Measurements from ENCODE around the gene CRLF3.
A peak's percentile ranks its signal among the peaks of the same experiment; 100 is the strongest.
"Not testable (repeated sequence)": the region's sequence is repeated elsewhere in the genome, so short reads cannot be mapped to it uniquely, and the experiment has no call there.

The CRLF3 gene, protein sequence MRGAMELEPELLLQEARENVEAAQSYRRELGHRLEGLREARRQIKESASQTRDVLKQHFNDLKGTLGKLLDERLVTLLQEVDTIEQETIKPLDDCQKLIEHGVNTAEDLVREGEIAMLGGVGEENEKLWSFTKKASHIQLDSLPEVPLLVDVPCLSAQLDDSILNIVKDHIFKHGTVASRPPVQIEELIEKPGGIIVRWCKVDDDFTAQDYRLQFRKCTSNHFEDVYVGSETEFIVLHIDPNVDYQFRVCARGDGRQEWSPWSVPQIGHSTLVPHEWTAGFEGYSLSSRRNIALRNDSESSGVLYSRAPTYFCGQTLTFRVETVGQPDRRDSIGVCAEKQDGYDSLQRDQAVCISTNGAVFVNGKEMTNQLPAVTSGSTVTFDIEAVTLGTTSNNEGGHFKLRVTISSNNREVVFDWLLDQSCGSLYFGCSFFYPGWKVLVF

DNA sequence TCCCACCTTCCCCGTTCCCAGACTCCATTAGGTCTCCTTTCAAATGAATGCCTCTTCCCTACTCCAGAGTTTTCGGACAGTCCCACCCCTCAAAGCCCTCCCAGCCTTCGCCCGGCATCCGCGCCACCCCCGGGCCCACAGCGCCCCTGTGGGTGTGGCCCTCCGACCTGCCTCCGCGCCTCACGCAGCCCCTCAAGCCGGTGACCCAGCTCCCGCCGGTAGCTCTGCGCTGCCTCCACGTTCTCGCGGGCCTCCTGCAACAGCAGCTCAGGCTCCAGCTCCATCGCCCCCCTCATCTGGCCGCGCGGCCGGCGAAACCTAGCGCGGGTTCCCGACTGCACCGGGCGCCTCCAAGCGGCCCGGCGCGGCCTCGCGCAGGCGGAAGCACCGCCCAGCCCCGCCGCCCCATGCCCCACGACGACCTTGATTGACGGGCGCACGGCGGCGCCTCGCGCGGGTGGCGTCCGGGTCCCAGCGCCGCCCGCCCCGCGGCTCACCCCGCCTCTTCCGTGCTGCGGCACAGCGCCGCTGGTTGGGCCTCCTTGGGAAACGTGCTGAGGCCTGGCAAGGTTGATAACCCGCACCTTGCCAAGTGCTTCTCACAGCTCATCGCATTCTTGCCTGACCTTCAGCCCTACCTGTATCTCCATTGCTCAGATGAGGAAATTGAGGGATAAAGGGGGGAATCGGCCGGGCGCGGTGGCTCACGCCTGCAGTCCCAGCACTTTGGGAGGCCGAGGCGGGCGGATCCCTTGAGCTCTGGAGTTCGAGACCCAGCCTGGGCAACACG is at the start of gene CRLF3:
Gene CRLF3 (minus strand): TSS at position 337 of the 790 bp plus-strand sequence. CDS start 41 bp downstream, at position 296.
- DNase-seq (ENCODE audit: low read depth in 2 of 2): peak; percentile 79 to 85

DNA sequence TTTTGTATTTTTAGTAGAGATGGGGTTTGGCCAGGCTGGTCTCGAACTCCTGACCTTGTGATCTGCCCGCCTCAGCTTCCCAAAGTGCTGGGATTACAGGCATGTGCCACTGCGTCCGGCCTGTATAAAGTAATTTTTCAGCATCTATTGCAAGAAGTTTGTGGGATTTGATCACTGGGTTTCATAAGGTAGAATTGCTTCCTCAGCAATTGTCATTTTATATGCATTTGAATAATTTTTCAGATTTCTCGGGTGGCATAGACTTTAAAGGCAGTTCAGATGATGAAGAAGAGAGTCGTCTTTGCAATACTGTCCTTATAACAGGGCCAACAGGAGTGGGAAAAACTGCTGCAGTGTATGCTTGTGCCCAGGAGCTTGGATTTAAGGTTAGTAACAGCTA is 44.5 kb upstream of the CRLF3 start:
- DNase-seq (ENCODE audit: low read depth in 2 of 2): no peak

DNA sequence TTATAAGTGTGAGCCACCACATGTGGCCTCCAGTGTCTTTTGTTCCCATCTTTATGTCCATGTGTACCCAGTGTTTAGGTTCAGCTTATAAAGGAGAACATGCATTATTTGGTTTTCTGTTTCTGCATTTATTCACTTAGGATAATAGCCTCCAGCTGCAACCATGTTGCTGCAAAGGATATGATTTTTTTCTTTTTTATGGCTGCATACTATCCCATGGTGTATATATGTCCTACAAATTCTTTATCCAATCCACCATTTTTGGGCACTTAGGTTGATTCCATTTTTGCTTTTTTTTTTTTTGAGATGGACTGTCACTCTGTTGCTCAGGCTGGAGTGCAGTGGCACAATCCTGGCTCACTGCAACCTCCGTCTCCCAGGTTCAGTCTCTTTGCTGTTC is 40.1 kb upstream of the CRLF3 start:
- no peak for DNase-seq (ENCODE audit: low read depth in 2 of 2)

DNA sequence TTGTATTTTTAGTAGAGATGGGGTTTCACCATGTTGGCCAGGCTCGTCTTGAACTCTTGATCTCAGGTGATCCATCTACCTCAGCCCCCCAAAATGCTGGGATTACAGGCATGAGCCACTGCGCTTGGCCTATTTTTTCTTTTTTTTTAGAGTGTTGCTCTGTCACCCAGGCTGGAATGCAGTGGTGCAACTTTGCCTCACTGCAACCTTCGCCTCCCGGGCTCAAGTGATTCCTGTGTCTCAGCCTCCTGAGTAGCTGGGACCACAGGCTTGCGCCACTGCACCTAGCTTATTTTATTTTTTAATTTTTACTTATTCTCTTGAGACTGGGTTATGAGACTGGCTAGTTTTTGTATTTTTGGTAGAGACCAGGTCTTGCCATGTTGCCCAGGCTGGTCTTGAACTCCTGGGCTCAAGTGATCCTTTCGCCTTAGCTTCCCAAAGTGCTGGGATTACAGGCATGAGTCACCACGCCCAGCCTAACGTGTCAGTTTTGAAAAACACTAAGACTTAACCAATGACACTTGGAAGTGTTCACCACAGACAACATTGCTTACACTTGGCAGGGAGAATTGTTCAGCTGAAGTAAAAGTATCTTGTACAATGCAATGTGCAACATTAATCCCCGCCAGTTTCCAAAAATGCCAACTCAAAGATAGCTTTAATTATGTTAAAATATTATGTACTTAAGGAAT is 34.2 kb upstream of the CRLF3 start:
- no peak for DNase-seq (ENCODE audit: low read depth in 2 of 2)

DNA sequence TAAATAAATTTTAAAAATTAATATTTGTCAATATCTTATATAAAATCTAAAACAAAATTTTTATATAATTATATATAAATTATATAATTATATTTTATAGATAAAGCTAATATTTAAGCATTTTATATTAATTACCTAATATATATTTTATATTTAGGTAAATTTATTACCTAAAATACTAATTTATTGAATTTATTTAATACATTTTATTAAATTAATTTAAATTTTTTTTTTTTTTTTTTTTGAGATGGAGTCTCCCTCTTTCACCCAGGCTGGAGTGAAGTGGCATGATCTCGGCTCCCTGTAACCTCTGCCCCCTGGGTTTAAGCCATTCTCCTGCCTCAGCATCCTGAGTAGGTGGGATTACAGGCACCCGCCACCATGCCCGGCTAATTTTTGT is 29.7 kb upstream of the CRLF3 start:
- DNase-seq (ENCODE audit: low read depth in 2 of 2): no peak

DNA sequence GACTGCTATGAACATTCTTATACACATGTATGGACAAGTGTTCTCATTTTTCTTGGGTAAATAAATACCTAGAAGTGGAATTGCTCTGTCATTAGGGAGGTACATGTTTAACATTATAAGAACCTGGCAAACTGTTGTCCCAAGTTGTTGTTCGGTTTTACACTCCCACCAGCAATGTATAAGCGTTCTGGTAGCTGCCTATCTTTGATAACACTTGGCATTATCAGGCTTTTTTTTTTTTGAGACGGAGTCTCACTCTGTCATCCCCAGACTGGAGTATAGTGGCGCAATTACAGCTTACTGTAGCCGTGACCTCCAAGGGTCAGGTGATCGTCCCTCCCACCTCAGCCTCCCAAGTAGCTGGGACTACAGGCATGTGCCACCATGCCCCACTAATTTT is 23.5 kb upstream of the CRLF3 start:
- no peak for DNase-seq (ENCODE audit: low read depth in 2 of 2)

DNA sequence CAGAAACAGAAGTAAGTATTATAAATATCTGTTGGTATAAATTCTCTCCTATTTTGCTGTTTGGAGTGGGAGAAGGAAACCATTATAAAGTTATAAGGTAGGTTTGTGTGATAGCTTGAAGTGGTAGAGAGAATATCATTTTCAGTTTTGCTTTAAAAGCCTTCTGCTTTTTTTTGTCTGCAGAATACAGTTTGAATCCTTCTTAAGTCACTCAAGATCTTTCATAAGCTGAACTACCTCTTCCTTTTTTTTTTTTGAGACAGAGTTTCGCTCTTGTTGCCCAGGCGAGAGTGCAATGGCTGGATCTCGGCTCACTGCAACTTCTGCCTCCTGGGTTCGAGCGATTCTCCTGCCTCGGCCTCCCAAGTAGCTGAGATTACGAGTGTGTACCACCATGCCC is 16.3 kb upstream of the CRLF3 start:
- no peak for DNase-seq (ENCODE audit: low read depth in 2 of 2)

DNA sequence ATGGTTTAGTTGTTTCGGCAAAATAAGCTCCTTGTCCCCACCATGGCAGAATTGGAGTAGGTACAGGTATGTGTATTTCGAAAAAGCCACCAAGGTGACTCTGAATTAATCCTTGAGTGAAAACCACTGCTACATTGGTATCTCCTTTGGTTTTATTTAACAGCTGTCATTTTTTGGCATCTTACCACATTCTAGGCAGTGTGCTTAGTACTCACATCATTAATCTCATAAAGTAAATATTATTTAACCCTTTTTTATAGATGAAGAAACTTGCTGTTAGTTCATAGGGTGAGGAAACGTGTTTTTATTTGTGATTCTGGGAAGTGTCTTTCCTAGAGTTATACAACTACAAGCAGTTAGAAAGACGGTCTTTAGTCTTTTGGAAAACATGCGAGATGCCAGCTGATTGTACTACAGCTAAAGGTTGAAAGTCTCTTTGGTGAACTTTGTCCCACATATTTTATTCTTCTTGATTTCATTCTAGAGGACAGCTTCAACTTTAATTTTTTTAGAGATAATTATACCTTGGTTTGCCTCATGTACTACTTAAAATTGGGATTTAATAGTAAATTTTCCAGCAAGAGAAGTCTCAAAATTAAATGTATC is 13.8 kb upstream of the CRLF3 start:
- DNase-seq (ENCODE audit: low read depth in 2 of 2): no peak

DNA sequence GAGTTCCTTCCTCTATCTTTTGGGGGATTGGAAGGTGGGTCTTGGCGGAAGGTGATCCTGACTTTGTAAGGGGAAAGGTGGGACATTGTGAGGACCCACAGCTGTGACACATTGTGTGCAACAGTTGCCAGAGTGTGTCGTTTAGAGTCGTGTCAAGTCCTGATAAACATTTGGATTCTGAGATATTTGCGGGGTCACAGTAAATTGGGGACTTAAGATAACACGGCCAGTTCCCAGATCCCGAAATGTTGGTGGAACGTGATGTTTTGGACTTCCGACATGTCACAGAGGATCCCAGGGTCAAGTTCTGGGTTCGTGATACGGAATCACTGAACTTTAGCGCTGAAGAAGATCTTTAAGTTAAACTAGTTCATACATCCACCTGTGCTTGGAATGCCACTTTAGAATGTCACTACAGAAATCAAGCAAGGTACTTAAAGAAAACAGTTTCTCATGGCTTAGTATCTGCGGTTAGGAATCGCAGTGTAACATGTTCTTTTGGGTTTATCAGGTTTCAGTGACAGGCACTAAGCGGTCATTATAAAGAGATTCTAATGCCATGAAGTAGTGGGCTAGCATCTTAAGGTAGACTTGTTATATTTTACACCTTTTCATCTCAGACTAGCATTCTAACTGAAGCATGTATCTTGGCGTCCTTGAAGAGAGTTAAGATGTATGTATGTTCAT is 8.1 kb upstream of the CRLF3 start:
- no peak for DNase-seq (ENCODE audit: low read depth in 2 of 2)

DNA sequence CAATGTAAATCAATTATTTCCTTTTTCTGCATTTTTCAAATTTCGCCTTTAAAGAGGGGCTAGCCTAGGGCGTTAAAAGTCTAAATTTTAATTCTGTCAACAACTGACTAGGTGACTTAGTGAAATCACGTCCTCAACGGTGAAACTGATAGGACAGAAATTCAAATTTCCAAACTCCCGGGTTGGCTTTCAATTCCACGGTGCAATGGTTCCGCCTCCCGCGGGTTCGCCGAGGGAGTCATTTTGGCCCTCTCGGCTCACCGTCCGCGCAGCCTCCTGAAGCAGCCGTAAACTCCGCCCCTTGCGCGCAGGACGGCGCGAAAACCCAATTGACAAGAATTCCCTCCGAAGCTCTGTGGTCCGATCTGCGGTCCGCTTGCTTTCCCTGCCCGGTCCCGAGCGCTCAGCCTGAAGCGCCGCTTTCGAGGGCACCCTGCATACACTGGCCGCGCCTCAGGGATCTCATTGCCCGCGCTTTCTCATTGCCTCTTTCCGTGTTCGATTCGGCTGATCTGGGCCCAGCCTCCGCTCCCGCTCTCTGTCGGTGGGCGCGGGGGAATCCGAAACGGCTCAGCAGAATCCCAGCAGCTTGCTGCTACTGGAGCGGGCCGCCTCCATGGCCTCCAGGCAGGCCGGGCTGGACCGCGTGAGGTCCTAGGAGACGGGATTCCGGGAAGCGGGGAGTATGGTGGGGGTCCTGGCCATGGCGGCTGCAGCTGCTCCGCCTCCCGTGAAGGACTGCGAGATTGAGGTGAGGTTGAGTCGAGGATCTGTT is 7.4 kb upstream of the CRLF3 start, which contains the start of gene ATAD5:
Gene ATAD5 (plus strand): TSS at position 304 of the 775 bp plus-strand sequence. CDS start 382 bp downstream, at position 686.
- DNase-seq (ENCODE audit: low read depth in 2 of 2): peak; percentile 75 to 90

DNA sequence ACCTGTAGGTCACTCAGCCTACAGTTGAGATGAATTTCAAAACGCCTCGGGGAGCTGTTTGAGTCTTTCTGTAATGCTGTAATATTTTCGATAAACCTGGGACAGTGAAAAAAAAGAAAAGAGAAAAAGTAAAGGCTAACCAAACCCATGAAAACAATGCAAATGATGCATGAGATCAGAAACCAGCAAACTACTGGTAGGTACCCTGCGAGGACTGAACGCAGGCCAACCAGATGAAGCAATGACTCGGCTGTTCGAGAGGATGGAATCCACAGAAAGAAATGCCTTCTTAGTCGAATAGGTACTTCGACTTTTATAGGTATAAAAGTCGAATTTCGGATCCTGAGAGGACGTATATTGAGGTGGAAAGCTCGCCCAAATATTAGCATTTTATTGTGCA is 6.8 kb upstream of the CRLF3 start:
- DNase-seq (ENCODE audit: low read depth in 2 of 2): no peak

DNA sequence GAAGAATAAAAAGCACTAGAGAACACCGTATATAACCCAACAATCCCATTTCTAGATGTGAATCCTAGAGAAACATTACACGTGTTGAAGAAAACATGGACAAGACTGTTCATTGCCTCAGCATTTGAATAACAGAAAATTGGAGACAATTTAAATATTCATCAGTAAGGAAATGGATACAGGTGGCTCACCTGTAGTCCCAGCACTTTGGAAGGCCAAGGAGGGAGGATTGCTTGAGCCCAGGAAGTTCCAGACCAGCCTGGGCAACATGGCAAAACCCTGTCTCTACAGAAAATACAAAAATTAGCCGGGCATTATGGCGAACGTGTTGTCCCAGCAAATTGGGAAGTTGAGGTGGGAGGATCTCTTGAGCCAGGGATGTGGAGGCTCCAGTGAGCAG is 4.5 kb upstream of the CRLF3 start:
- no peak for DNase-seq (ENCODE audit: low read depth in 2 of 2)

DNA sequence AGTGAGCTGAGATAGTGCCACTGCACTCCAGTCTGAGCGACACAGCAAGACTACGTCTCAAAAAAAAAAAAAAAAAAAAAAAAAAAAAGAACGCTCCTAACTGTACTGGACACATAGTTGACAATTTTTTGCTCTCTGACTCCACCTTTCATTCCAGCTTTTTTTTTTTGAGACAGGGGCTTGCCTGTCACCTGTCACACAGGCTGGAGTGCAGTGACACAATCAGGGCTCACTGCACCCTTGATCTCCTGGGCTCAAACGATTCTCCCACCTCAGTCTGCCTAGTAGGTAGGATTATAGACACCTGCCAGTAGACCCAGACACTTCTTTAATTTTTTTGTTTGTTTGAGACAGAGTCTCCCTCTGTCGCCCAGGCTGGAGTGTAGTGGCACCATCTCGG is 2.6 kb upstream of the CRLF3 start:
- DNase-seq (ENCODE audit: low read depth in 2 of 2): no peak

DNA sequence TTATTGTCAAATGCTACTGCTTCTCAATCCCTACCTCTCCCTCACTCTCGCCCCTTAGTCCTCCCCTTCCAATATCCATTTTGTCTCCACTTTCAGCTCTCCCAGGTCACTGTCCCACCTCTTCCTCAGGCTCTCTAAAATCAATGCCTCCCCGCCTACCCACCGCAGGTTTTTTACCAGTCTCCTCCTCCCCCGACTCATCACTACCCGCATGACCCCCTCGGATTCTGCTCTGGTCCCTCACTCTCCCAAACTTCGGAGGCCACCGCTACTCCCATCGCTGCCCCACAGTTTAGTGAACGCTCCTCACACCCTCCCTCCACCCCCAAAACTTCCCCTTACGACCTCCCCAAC is 513 bp downstream of the CRLF3 start:
- no peak for DNase-seq (ENCODE audit: low read depth in 2 of 2)

DNA sequence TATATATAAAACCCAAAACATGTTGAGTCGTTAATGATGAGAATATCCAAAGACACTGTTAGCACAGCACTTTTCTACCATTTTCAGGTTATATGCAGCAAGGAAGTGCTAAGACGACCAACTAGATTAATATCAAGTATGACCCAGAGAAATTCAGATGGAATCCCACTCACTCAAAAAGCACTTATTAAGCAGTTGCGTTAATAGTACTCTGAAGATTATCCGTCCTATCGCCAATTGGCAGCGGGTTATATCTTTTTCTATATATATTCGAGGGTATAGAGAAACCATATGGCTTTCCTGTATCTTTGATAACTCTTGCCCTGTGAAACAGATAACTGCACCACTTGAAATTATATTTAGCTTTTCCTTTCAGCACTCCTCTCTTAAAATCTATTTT is 1.1 kb downstream of the CRLF3 start:
- no peak for DNase-seq (ENCODE audit: low read depth in 2 of 2)

DNA sequence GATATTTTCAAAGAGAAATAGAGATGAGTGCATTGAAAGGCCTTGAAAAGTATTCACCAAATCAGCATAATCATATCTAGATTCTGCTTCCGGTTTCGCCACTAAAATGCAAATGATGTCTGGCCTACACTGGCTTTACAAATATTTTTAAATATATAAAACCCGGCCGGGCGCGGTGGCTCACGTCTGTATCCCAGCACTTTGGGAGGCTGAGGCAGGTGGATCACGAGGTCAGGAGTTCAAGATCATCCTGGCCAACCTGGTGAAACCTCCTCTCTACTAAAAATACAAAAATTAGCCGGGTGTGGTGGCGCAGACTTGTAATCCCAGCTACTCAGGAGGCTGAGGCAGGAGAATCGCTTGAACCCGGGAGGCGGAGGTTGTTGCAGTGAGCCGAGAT is 1.6 kb downstream of the CRLF3 start:
- not testable (repeated sequence) for DNase-seq (ENCODE audit: low read depth in 2 of 2)

DNA sequence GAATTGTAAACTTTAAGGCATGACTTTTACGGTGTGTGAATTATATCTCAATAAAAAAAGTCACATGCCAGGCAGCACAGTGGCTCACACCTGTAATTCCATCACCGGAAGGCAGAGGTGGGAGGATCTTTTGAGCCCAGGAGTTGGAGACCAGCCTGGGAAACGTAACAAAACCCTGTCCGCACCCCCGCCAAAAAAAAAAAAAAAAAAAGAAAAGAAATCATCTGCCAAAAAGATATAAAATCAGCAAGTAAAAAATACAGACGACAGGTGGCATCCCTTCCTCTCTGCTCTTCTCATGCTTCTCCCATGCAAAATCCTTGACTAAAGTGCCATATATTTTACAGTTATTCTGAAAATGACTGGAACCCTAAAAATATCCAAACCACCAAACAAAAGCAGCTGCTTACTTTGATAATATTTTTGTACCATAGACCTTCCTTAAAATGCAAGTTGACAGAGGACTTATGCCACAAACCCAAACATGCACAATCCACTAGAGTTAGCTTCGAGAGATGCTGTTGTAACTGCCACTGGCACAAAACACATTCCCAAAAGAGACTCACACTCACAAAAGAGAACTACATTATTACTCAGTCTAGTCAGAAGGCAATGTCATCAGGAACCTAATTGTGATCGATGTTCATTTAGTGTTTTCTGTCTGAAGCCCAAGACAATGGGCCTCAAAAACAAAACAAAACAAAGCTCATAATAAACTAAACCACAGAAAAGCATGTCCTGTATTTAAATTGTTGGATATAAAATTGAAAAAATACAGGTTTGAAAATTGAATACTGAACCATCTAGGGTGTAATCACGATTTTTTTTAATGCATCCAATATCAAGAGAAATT is 2.4 kb downstream of the CRLF3 start:
- DNase-seq (ENCODE audit: low read depth in 2 of 2): no peak

DNA sequence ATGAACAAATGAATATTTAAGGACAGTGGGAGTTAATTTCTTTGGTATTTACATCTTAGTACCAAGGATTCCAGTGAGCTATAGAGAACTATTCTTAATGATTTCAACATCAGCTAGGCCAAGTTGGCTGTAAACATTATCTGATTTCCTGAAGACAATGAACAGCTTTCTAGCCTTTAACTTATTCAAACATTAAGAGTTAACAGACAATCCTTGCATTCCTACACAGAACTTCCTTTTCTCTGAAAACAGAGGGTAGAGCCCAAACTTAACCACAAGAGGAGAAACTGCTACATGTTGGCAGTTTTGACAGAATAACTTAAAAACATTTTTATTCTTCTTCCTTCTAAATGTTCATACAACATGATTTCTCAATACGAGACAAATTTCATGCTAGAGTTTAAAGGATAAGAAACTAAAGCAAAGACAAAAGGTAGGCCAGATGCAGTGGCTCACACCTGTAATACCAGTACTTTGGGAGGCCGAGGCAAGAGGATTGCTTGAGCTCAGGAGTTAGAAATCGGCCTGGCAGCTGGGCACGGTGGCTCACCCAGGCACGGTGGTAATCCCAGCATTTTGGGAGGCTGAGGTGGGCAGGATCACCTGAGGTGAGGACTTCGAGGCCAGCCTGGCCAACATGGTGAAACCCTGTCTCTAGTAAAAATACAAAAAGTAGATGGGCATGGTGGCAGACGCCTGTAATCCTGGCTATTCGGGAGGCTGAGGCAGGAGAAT is 4.4 kb downstream of the CRLF3 start:
- DNase-seq (ENCODE audit: low read depth in 2 of 2): no peak

DNA sequence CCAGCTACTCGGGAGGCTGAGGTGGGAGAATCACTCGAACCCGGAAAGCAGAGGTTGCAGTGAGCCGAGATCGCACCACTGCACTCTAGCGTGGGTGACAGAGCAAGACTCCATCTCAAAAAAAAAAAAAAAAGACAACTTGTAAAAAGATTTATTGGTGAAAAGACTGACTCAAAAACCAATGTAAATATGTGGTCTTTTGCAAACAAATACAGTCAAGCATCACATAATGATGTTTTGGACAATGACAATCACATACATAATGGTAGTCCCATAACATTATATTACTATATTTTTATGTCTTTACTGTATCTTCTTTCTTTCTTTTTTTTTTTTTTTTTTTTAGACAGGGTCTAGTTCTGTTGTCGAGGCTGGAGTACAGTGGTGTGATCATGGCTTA is 8.3 kb downstream of the CRLF3 start:
- DNase-seq (ENCODE audit: low read depth in 2 of 2): no peak

All from stimulated activated CD4-positive, alpha-beta T cell treated with anti-CD3 and anti-CD28 coated beads, Interleukin-4, amount 100 ng/mL, for 48 hours (primary cell).